Breast epithelium (tissue), 4 donors: Measurements from ENCODE around the gene BCL2. TPM values are rescaled to one million over a fixed set of nuclear protein-coding genes. Genes with fewer than 3 reads are reported as not detected.

Source experiments
- DNase-seq, 2 donors: peaks; one replicate each; pipeline ENCODE4 v3.0.0-alpha.2; 2019; ENCODE audit warnings: low spot score in 2 of 2
- H3K27ac ChIP-seq, 2 donors: fragments of 200-600 bp; sonication (generic) in 1 of 2; one replicate each; pipeline ENCODE4 v1.5.1; 2016 to 2019; ENCODE audit warnings: mild to moderate bottlenecking in 1 of 2
- H3K27me3 ChIP-seq, 2 donors: fragments of 200-600 bp; sonication (generic) in 1 of 2; one replicate each; pipeline versions ENCODE4 v1.5.1 to v1.6.0; 2017 to 2019; ENCODE audit warnings: control low read depth in 1 of 2, mild to moderate bottlenecking in 1 of 2
- H3K36me3 ChIP-seq: fragments of 200-600 bp; one replicate; pipeline ENCODE4 v1.5.1; 2019
- H3K4me1 ChIP-seq, 2 donors: fragments of 200-600 bp; sonication (generic); one replicate each; pipeline ENCODE4 v1.5.1; 2016 to 2019; ENCODE audit warnings: control low read depth in 1 of 2
- H3K4me3 ChIP-seq, 3 donors: fragments of 200-600 bp; sonication (generic); 1 replicate in 2 of 3; 2 replicates in 1 of 3; pipeline ENCODE4 v1.5.1; 2016 to 2019; ENCODE audit warnings: mild to moderate bottlenecking in 3 of 3, moderate library complexity in 2 of 3
- H3K9me3 ChIP-seq, 2 donors: fragments of 200-600 bp; sonication (generic) in 1 of 2; one replicate each; pipeline ENCODE4 v1.5.1; 2016 to 2019; ENCODE audit warnings: control low read depth in 1 of 2
- CTCF ChIP-seq, 3 donors: fragments of 450-650 bp; IDR thresholded peaks; one replicate each; pipeline ENCODE4 v1.5.1; 2016 to 2017; ENCODE audit warnings: antibody characterized with exemption in 3 of 3, mild to moderate bottlenecking in 3 of 3, moderate library complexity in 3 of 3
- POLR2A ChIP-seq: fragments of 450-650 bp; IDR thresholded peaks from one replicate; pipeline ENCODE4 v1.6.1; 2016; ENCODE audit warnings: antibody characterized with exemption, mild to moderate bottlenecking, moderate library complexity
- POLR2AphosphoS5 ChIP-seq, 3 donors: sonication (generic); formaldehyde crosslinking; IDR thresholded peaks; one replicate each; pipeline ENCODE4 v1.6.1; 2017; ENCODE audit warnings: antibody characterized with exemption in 3 of 3
- intact Hi-C: fragments of 100-400 bp; cut with DNase I; formaldehyde crosslinking; loops from one replicate; pipeline ENCODE4 v1.15.1; 2023; ENCODE audit warnings: low total_unique reads
- total RNA-seq, 3 donors: library from RNA; depleted of rRNA; stranded (reverse); fragments of >200 nt; gene quantifications; one replicate each; pipeline ENCODE4 v1.1.0, GENCODE V29; 2016

Gene BCL2
- total RNA-seq, 3 donors from 2014 or later = 41.3 to 82.5 (median 43.6) TPM

- no peaks in the 10 kb centered on the region for H3K36me3 ChIP-seq
- peak overlapping the region in 1 of 3 donors; percentile 3 for H3K4me3 ChIP-seq
- peaks cover 7 to 12% of the 10 kb centered on the region in 2 donors for H3K4me1 ChIP-seq
- peak overlapping the region; percentile 71 to 85 for H3K27ac ChIP-seq
- intact Hi-C loops = no loop called here
- no peaks in the 10 kb centered on the region for H3K9me3 ChIP-seq
- TF ChIP-seq POLR2A (no peak), POLR2AphosphoS5 (IDR thresholded peaks at IDR 0.05) (no peak), CTCF (IDR thresholded peaks at IDR 0.05) (no peak)
- peak in 1 of 2 donors; percentile 52 for DNase-seq
- no peaks in the 10 kb centered on the region for H3K27me3 ChIP-seq
These were observed 18.1 kb downstream of the BCL2 start for GRCh38 chr18:63301434-63301833.

GRCh38 chr18:63299837-63300745, 19.5 kb downstream of the BCL2 start:
- Histone ChIP-seq H3K4me3 (no peak overlapping the region), H3K9me3 (no peaks in the 10 kb centered on the region), H3K27ac (peak overlapping the region; percentile 42 to 46), H3K4me1 (peaks cover 4 to 12% of the 10 kb centered on the region in 2 donors), H3K27me3 (no peaks in the 10 kb centered on the region), H3K36me3 (no peaks in the 10 kb centered on the region)
- intact Hi-C loops = no loop called here
- DNase-seq = no peak
- no peak for TF ChIP-seq POLR2AphosphoS5 (IDR thresholded peaks at IDR 0.05)
- TF ChIP-seq POLR2A = no peak
- no peak for TF ChIP-seq CTCF (IDR thresholded peaks at IDR 0.05)

GRCh38 chr18:63298400-63299365, 20.9 kb downstream of the BCL2 start:
- H3K9me3 ChIP-seq = no peaks in the 10 kb centered on the region
- no peak for DNase-seq
- H3K4me1 ChIP-seq = peaks cover 4 to 12% of the 10 kb centered on the region in 2 donors
- peak overlapping the region; percentile 77 to 78 for H3K27ac ChIP-seq
- no peak for TF ChIP-seq POLR2A
- TF ChIP-seq CTCF (IDR thresholded peaks at IDR 0.05) = no peak
- TF ChIP-seq POLR2AphosphoS5 (IDR thresholded peaks at IDR 0.05) = no peak
- H3K36me3 ChIP-seq = no peaks in the 10 kb centered on the region
- no peaks in the 10 kb centered on the region for H3K27me3 ChIP-seq
- no peak overlapping the region for H3K4me3 ChIP-seq
- intact Hi-C loops = no loop called here

- H3K4me3 ChIP-seq = no peak overlapping the region
- H3K9me3 ChIP-seq = no peaks in the 10 kb centered on the region
- H3K36me3 ChIP-seq = no peaks in the 10 kb centered on the region
- no peaks in the 10 kb centered on the region for H3K27me3 ChIP-seq
- peak overlapping the region; percentile 77 to 78 for H3K27ac ChIP-seq
- intact Hi-C loops = no loop called here
- peak in 1 of 2 donors; percentile 36 for DNase-seq
- H3K4me1 ChIP-seq = peaks cover 9 to 10% of the 10 kb centered on the region in 2 donors
- TF ChIP-seq POLR2AphosphoS5 (IDR thresholded peaks at IDR 0.05) (no peak), CTCF (IDR thresholded peaks at IDR 0.05) (no peak), POLR2A (no peak)
These were observed 21.7 kb downstream of the BCL2 start for GRCh38 chr18:63297687-63298399.
